Panc1 (cell line): ENCODE measurements around the gene TMEM60. TPM values are rescaled to one million over a fixed set of nuclear protein-coding genes. Genes with fewer than 3 reads are reported as not detected.

Experiments
- ATAC-seq: fragments of 200-7000 bp; cut with Tn5 transposase; 2 replicates; pipeline ENCODE4 v1.9.1; 2020; ENCODE audit warnings: mild to moderate bottlenecking, moderate library complexity
- BruUV-seq: library from RNA; stranded (reverse); fragments of 400-500 nt; replicated peaks from 2 replicates; lab custom pipeline; 2021; lab: Mats Ljungman, UMichigan
- CTCF ChIA-PET: fragments of 300-600 bp; sonication (Branson Sonifier 250); formaldehyde crosslinking; loops from one replicate; lab custom pipeline; 2022; ENCODE audit warnings: antibody characterized with exemption; lab: Charles Lee
- POLR2A ChIA-PET: fragments of 300-600 bp; sonication (Branson Sonifier 250); formaldehyde crosslinking; loops from one replicate; lab custom pipeline; 2022; ENCODE audit warnings: antibody characterized with exemption; lab: Charles Lee
- DNase-seq: peaks from one replicate; pipeline ENCODE4 v3.0.0-alpha.2; 2010; ENCODE audit warnings: low read depth, low spot score
- H3K27ac ChIP-seq: 2 replicates; pipeline ENCODE4 v1.5.1; 2011; ENCODE audit warnings: mild to moderate bottlenecking, low read length, inconsistent platforms
- H3K27me3 ChIP-seq: fragments of 200-500 bp; sonication (Bioruptor generic); 2 replicates; pipeline ENCODE4 v1.6.0; 2014; ENCODE audit warnings: low read length, inconsistent platforms; ENCODE audit not compliant: control insufficient read depth, insufficient read depth
- H3K36me3 ChIP-seq: fragments of 200-500 bp; sonication (Bioruptor generic); 2 replicates; pipeline ENCODE4 v1.5.1; 2014; ENCODE audit warnings: inconsistent platforms, mild to moderate bottlenecking, low read length, moderate library complexity; ENCODE audit not compliant: control insufficient read depth, insufficient read depth
- H3K4me1 ChIP-seq: 2 replicates; pipeline ENCODE4 v1.5.1; 2011; ENCODE audit warnings: inconsistent platforms, mild to moderate bottlenecking, low read length, moderate library complexity; ENCODE audit not compliant: control insufficient read depth, insufficient read depth
- H3K4me3 ChIP-seq, 2 experiments: 2 replicates each; pipeline ENCODE4 v1.5.1; 2011 to 2012; ENCODE audit warnings: low read depth in 2 of 2, low read length in 2 of 2, mild to moderate bottlenecking in 2 of 2, inconsistent platforms in 1 of 2, moderate library complexity in 1 of 2
- H3K9me3 ChIP-seq: fragments of 200-500 bp; sonication (Bioruptor generic); 2 replicates; pipeline ENCODE4 v1.5.1; 2014; ENCODE audit warnings: low read depth, mild to moderate bottlenecking, inconsistent platforms, low read length, moderate library complexity; ENCODE audit not compliant: control insufficient read depth, insufficient read depth
- POLR2AphosphoS5 ChIP-seq: IDR thresholded peaks from 2 replicates; pipeline ENCODE4 v1.6.1; 2012; ENCODE audit warnings: mild to moderate bottlenecking, low read depth, low read length, moderate library complexity
- SIN3A ChIP-seq: IDR thresholded peaks from 2 replicates; pipeline ENCODE4 v1.6.1; 2012; ENCODE audit warnings: low read depth, mild to moderate bottlenecking, low read length, moderate library complexity, borderline replicate concordance; ENCODE audit not compliant: insufficient read depth
- TCF7L2 ChIP-seq: IDR thresholded peaks from 2 replicates; pipeline ENCODE4 v1.6.1; 2011; ENCODE audit warnings: mild to moderate bottlenecking, low read depth, low read length, inconsistent platforms
- in situ Hi-C: cut with HindIII; loops from 2 replicates; pipeline ENCODE4 v1.10.0; 2016; ENCODE audit warnings: low sequenced_read_pairs, low pct_unique_long_range_greater_than_20kb
- intact Hi-C: fragments of 100-400 bp; cut with micrococcal nuclease; formaldehyde crosslinking; loops from one replicate; pipeline ENCODE4 v1.10.0; 2022; ENCODE audit not compliant: unreplicated experiment
- total RNA-seq: library from RNA; stranded (reverse); gene quantifications from one replicate; pipeline ENCODE4 v1.2.1, GENCODE V29; 2021; ENCODE audit not compliant: unreplicated experiment
- TF ChIP-seq, protein P1 (sequence below), 2 experiments: IDR thresholded peaks; 2 replicates each; pipeline ENCODE4 v1.6.1; 2011 to 2012; ENCODE audit warnings: low read depth in 2 of 2, control low read depth in 1 of 2, low read length in 1 of 2, mild to moderate bottlenecking in 1 of 2, moderate library complexity in 1 of 2; ENCODE audit not compliant: insufficient read depth in 1 of 2
- TF ChIP-seq, protein P2 (sequence below): fragments of 450-650 bp; IDR thresholded peaks from 2 replicates; pipeline ENCODE4 v1.5.1; 2017; ENCODE audit warnings: mild to moderate bottlenecking

TMEM60 gene
- total RNA-seq, 1 experiment from 2014 or later = 20.4 TPM

DNA sequence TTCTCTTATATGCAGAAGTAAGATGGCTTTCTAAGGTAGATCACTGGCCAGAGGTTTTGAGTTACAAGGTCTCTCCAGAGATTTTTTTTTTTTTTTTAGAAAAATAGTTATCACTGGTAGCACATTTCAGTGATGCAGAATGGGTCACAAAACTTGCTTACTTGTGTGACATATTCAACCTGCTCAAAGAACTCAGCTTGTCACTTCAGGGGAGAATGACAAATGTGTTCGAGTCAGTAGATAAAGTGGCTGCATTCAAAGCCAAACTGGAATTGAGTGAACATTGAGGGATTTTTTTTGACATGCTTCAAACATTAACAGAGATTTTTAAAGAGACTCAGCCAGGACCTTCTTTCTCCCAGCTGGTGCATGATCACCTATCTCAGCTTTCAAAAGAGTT, 33.7 kb upstream of the TMEM60 start:
- ChIA-PET POLR2A (interaction anchor here (0.6 kb wide), 1 partner anchor 77 kb away, joined by 4 read pairs; no protein-coding TSS in a partner anchor), CTCF (interaction anchor here (0.7 kb wide), 1 partner anchor 355 kb away, joined by 3 read pairs; no protein-coding TSS in a partner anchor)
- Histone ChIP-seq H3K4me1 (peaks cover 28% of the 10 kb centered on the region), H3K4me3 (no peak overlapping the region), H3K27ac (no peak overlapping the region), H3K9me3 (no peaks in the 10 kb centered on the region), H3K36me3 (no peaks in the 10 kb centered on the region), H3K27me3 (no peaks in the 10 kb centered on the region)
- TF ChIP-seq POLR2AphosphoS5 = no peak
- no peak for ATAC-seq
- BruUV-seq = no TSS peak
- in situ Hi-C loops (no loop called here), intact Hi-C loops (no loop called here)
- DNase-seq = no peak

DNA sequence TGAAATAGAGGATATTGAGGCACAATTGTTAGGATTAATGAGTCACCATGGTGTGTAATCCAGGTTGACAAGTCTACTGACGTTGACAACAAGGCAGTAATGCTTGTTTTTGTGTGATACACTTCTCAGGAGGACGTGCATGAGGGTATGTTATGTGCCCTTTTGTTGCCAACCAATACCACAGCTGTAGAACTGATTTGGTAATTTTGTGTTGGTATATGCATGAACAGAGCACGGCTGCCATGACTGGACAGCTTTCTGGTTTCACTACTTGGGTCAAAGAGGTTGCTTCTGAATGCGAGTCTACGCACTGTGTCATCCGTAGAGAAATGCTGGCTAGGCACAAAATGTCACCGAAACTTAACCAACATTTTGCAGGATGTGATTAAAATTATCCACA, 33.2 kb upstream of the TMEM60 start:
- DNase-seq = no peak
- Histone ChIP-seq H3K9me3 (no peaks in the 10 kb centered on the region), H3K4me3 (no peak overlapping the region), H3K36me3 (no peaks in the 10 kb centered on the region), H3K4me1 (peaks cover 28% of the 10 kb centered on the region), H3K27me3 (no peaks in the 10 kb centered on the region), H3K27ac (no peak overlapping the region)
- intact Hi-C loops (no loop called here), in situ Hi-C loops (no loop called here)
- POLR2A ChIA-PET = interaction anchor here (0.6 kb wide), 1 partner anchor 141 kb away, joined by 3 read pairs; no protein-coding TSS in a partner anchor
- no peak for ATAC-seq
- no peak for TF ChIP-seq TCF7L2
- TF ChIP-seq SIN3A = no peak
- BruUV-seq = no TSS peak
- CTCF ChIA-PET = interaction anchor here (0.7 kb wide), 1 partner anchor 356 kb away, joined by 3 read pairs; no protein-coding TSS in a partner anchor

DNA sequence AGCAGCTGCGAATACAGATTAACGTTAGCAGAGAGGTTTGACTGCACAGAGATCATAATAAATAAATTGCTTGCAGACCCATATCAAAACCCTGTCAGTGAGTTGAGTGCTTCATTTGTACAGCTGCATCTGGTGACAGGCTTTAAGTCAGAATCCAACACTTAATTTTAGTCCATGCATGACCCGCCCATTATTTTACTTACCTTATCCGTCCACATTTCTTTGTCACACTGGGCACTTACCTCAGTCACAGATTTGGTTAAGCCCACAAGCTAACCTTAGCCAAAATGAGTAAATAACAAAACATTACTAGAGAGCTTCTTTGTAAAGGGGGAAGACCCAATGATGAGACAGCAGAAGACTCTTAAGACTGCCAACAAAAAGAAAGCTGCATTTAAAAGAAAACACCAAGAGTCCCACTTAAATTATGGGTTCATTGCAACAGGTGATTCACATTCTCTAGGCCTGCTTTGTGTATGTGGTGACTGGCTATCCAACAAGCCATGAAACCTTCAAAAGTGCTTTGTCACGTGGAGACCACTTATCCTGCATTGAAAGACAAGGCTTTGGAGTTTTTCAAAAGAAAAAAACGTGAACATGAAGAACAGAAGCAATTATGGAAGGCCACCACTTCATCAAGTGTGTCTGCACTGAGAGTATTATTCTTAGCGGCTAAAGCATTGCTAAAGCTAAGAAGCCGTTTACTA, 32.6 kb upstream of the TMEM60 start:
- peaks cover 28% of the 10 kb centered on the region for H3K4me1 ChIP-seq
- intact Hi-C loops (no loop called here), in situ Hi-C loops (no loop called here)
- H3K9me3 ChIP-seq = no peaks in the 10 kb centered on the region
- no peak overlapping the region for H3K27ac ChIP-seq
- no peaks in the 10 kb centered on the region for H3K36me3 ChIP-seq
- DNase-seq (no peak), ATAC-seq (no peak)
- ChIA-PET POLR2A (interaction anchor here (0.6 kb wide), 1 partner anchor 141 kb away, joined by 3 read pairs; no protein-coding TSS in a partner anchor), CTCF (no interaction called here)
- TF ChIP-seq TCF7L2 (no peak), POLR2AphosphoS5 (no peak), SIN3A (no peak)
- TF ChIP-seq, protein P1, sequence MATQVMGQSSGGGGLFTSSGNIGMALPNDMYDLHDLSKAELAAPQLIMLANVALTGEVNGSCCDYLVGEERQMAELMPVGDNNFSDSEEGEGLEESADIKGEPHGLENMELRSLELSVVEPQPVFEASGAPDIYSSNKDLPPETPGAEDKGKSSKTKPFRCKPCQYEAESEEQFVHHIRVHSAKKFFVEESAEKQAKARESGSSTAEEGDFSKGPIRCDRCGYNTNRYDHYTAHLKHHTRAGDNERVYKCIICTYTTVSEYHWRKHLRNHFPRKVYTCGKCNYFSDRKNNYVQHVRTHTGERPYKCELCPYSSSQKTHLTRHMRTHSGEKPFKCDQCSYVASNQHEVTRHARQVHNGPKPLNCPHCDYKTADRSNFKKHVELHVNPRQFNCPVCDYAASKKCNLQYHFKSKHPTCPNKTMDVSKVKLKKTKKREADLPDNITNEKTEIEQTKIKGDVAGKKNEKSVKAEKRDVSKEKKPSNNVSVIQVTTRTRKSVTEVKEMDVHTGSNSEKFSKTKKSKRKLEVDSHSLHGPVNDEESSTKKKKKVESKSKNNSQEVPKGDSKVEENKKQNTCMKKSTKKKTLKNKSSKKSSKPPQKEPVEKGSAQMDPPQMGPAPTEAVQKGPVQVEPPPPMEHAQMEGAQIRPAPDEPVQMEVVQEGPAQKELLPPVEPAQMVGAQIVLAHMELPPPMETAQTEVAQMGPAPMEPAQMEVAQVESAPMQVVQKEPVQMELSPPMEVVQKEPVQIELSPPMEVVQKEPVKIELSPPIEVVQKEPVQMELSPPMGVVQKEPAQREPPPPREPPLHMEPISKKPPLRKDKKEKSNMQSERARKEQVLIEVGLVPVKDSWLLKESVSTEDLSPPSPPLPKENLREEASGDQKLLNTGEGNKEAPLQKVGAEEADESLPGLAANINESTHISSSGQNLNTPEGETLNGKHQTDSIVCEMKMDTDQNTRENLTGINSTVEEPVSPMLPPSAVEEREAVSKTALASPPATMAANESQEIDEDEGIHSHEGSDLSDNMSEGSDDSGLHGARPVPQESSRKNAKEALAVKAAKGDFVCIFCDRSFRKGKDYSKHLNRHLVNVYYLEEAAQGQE (IDR thresholded peaks at IDR 0.05; ENCODE audit: insufficient read depth in 1 of 2, low read depth in 2 of 2, low read length in 1 of 2) = no peak
- TF ChIP-seq, protein P2, sequence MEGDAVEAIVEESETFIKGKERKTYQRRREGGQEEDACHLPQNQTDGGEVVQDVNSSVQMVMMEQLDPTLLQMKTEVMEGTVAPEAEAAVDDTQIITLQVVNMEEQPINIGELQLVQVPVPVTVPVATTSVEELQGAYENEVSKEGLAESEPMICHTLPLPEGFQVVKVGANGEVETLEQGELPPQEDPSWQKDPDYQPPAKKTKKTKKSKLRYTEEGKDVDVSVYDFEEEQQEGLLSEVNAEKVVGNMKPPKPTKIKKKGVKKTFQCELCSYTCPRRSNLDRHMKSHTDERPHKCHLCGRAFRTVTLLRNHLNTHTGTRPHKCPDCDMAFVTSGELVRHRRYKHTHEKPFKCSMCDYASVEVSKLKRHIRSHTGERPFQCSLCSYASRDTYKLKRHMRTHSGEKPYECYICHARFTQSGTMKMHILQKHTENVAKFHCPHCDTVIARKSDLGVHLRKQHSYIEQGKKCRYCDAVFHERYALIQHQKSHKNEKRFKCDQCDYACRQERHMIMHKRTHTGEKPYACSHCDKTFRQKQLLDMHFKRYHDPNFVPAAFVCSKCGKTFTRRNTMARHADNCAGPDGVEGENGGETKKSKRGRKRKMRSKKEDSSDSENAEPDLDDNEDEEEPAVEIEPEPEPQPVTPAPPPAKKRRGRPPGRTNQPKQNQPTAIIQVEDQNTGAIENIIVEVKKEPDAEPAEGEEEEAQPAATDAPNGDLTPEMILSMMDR = no peak
- no TSS peak for BruUV-seq
- H3K4me3 ChIP-seq = no peak overlapping the region
- H3K27me3 ChIP-seq = no peaks in the 10 kb centered on the region
